ENCODE measurements around the gene EAF1. TPM values are rescaled to one million over a fixed set of nuclear protein-coding genes. Genes with fewer than 3 reads are reported as not detected.

Gene EAF1
- total RNA-seq, 2 donors from 2014 or later, result 29.1 to 33.1 TPM

GRCh38 chr3:15467227-15468181 is 40.1 kb downstream of the EAF1 start:
- no peak for TF ChIP-seq CTCF (conservative IDR thresholded peaks at IDR 0.05)
- whole genome bisulfite sequencing, 2 experiments (ENCODE audit: insufficient coverage in 1 of 2, insufficient read length in 1 of 2), result 92 to 95% methylated on average over 10 to 11 of the region's 11 CpGs
- Mint-ChIP-seq H3K36me3 (ENCODE audit: low read depth) (peaks cover 2% of the 10 kb centered on the region), H3K27ac (no peak overlapping the region), H3K4me3 (no peak overlapping the region), H3K9me3 (no peaks in the 10 kb centered on the region), H3K27me3 (ENCODE audit: insufficient read depth) (no peaks in the 10 kb centered on the region), H3K4me1 (no peaks in the 10 kb centered on the region)
- no peak overlapping the region for H3K27ac ChIP-seq (ENCODE audit: low read depth, low read length)
- no peaks in the 10 kb centered on the region for H3K4me1 ChIP-seq (ENCODE audit: control insufficient read depth, insufficient read depth, low read length)
- no peaks in the 10 kb centered on the region for H3K36me3 ChIP-seq (ENCODE audit: control insufficient read depth, insufficient read depth, low read length)
- peak; percentile 5 for DNase-seq
- H3K4me3 ChIP-seq (ENCODE audit: low read length), result no peak overlapping the region
- no peaks in the 10 kb centered on the region for H3K27me3 ChIP-seq (ENCODE audit: control insufficient read depth, insufficient read depth, low read length, poor library complexity, severe bottlenecking)
- no peak overlapping the region for H3K9ac ChIP-seq (ENCODE audit: extremely low read depth, low read length, poor library complexity, severe bottlenecking)
- H3K9me3 ChIP-seq (ENCODE audit: control insufficient read depth, low read length), result no peaks in the 10 kb centered on the region

GRCh38 chr3:15470261-15470660 is 42.9 kb downstream of the EAF1 start:
- WGBS, 2 experiments (ENCODE audit: insufficient coverage in 1 of 2, insufficient read length in 1 of 2), result 66 to 90% methylated on average over 5 to 6 of the region's 6 CpGs
- no peaks in the 10 kb centered on the region for H3K27me3 ChIP-seq (ENCODE audit: control insufficient read depth, insufficient read depth, low read length, poor library complexity, severe bottlenecking)
- Mint-ChIP-seq H3K36me3 (ENCODE audit: low read depth) (no peaks in the 10 kb centered on the region), H3K27me3 (ENCODE audit: insufficient read depth) (no peaks in the 10 kb centered on the region), H3K9me3 (no peaks in the 10 kb centered on the region), H3K27ac (no peak overlapping the region), H3K4me3 (no peak overlapping the region), H3K4me1 (no peaks in the 10 kb centered on the region)
- H3K9ac ChIP-seq (ENCODE audit: extremely low read depth, low read length, poor library complexity, severe bottlenecking), result no peak overlapping the region
- peak; percentile 81 for DNase-seq
- peak; percentile 69 for TF ChIP-seq CTCF (conservative IDR thresholded peaks at IDR 0.05)
- no peak overlapping the region for H3K27ac ChIP-seq (ENCODE audit: low read depth, low read length)
- no peak overlapping the region for H3K4me3 ChIP-seq (ENCODE audit: low read length)
- H3K4me1 ChIP-seq (ENCODE audit: control insufficient read depth, insufficient read depth, low read length), result no peaks in the 10 kb centered on the region
- no peaks in the 10 kb centered on the region for H3K36me3 ChIP-seq (ENCODE audit: control insufficient read depth, insufficient read depth, low read length)
- no peaks in the 10 kb centered on the region for H3K9me3 ChIP-seq (ENCODE audit: control insufficient read depth, low read length)

DNA sequence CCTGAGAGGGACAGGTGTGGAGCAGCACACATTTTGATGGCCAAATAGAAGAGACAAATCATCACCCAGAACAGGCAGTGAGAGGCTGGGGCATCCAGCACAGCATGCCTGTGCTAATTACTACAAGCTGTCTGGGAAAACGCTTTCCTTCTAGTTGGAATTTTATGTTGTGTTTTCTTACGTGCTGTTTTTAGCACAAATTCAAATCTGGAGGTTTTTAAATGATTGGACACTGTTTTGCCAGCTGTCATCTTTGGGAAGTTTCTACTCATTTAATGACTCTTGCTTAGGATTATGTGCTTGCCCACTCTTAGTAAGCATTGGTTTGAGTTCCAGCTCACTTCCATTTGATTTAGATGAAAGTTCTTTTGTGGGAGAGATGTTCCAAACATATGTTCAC is 43.5 kb downstream of the EAF1 start:
- Histone ChIP-seq H3K36me3 (ENCODE audit: control insufficient read depth, insufficient read depth, low read length) (no peaks in the 10 kb centered on the region), H3K9ac (ENCODE audit: extremely low read depth, low read length, poor library complexity, severe bottlenecking) (no peak overlapping the region), H3K4me3 (ENCODE audit: low read length) (no peak overlapping the region), H3K27ac (ENCODE audit: low read depth, low read length) (no peak overlapping the region), H3K4me1 (ENCODE audit: control insufficient read depth, insufficient read depth, low read length) (no peaks in the 10 kb centered on the region), H3K9me3 (ENCODE audit: control insufficient read depth, low read length) (no peaks in the 10 kb centered on the region), H3K27me3 (ENCODE audit: control insufficient read depth, insufficient read depth, low read length, poor library complexity, severe bottlenecking) (no peaks in the 10 kb centered on the region)
- Mint-ChIP-seq H3K4me1 (no peaks in the 10 kb centered on the region), H3K27ac (no peak overlapping the region), H3K36me3 (ENCODE audit: low read depth) (no peaks in the 10 kb centered on the region), H3K4me3 (no peak overlapping the region), H3K9me3 (no peaks in the 10 kb centered on the region), H3K27me3 (ENCODE audit: insufficient read depth) (no peaks in the 10 kb centered on the region)
- no peak for DNase-seq
- no peak for TF ChIP-seq CTCF (conservative IDR thresholded peaks at IDR 0.05)
- 91 to 100% methylated on average over 2 of the region's 2 CpGs for WGBS, 2 experiments (ENCODE audit: insufficient coverage in 1 of 2, insufficient read length in 1 of 2)
